ENCODE measurements around the gene KANSL1.
"Not testable (repeated sequence)": the region's sequence is repeated elsewhere in the genome, so short reads cannot be mapped to it uniquely, and the experiment has no call there.

KANSL1 gene

GRCh38 chr17:46193151-46193625 is at the start of gene KANSL1:
TSS of gene KANSL1 (minus strand) at chr17:46193429. CDS start at chr17:46172143, 21,286 bp downstream.
- peak; percentile 92 for DNase-seq

- not testable (repeated sequence) for DNase-seq
Observed at GRCh38 chr17:46231359-46231758, 38.1 kb upstream of the KANSL1 start.

- peak; percentile 94 for DNase-seq
Observed at GRCh38 chr17:46225274-46225794, 32.1 kb upstream of the KANSL1 start.

GRCh38 chr17:46224864-46225263 is 31.6 kb upstream of the KANSL1 start:
- not testable (repeated sequence) for DNase-seq

- DNase-seq: not testable (repeated sequence)
Observed at GRCh38 chr17:46223041-46223440, 29.8 kb upstream of the KANSL1 start.

GRCh38 chr17:46216682-46217081 is 23.5 kb upstream of the KANSL1 start:
- no peak for DNase-seq

GRCh38 chr17:46212634-46213435 is 19.6 kb upstream of the KANSL1 start:
- peak; percentile 64 for DNase-seq

- no peak for DNase-seq
Observed at GRCh38 chr17:46208997-46209396, 15.8 kb upstream of the KANSL1 start.

GRCh38 chr17:46205975-46206374 is 12.7 kb upstream of the KANSL1 start:
- no peak for DNase-seq

GRCh38 chr17:46202424-46202823 is 9.2 kb upstream of the KANSL1 start:
- no peak for DNase-seq

- no peak for DNase-seq
Observed at GRCh38 chr17:46201491-46201890, 8.3 kb upstream of the KANSL1 start.

GRCh38 chr17:46200197-46200596 is 7.0 kb upstream of the KANSL1 start:
- no peak for DNase-seq

- no peak for DNase-seq
Observed at GRCh38 chr17:46199379-46199778, 6.2 kb upstream of the KANSL1 start.

GRCh38 chr17:46198233-46198632 is 5.0 kb upstream of the KANSL1 start:
- DNase-seq: no peak

GRCh38 chr17:46197530-46197929 is 4.3 kb upstream of the KANSL1 start:
- no peak for DNase-seq

GRCh38 chr17:46195939-46196716 is 2.9 kb upstream of the KANSL1 start:
- no peak for DNase-seq

GRCh38 chr17:46195217-46195855 is 2.1 kb upstream of the KANSL1 start:
- no peak for DNase-seq

- peak; percentile 49 for DNase-seq
Observed at GRCh38 chr17:46194393-46195216, 1.4 kb upstream of the KANSL1 start.

GRCh38 chr17:46193626-46194392 is 580 bp upstream of the KANSL1 start:
- peak; percentile 93 for DNase-seq

GRCh38 chr17:46192439-46193150 is 634 bp downstream of the KANSL1 start:
- DNase-seq: peak; percentile 80

- no peak for DNase-seq
Observed at GRCh38 chr17:46192189-46192438, 1.1 kb downstream of the KANSL1 start.
